ENCODE results near the gene AEN.

Gene AEN

DNA sequence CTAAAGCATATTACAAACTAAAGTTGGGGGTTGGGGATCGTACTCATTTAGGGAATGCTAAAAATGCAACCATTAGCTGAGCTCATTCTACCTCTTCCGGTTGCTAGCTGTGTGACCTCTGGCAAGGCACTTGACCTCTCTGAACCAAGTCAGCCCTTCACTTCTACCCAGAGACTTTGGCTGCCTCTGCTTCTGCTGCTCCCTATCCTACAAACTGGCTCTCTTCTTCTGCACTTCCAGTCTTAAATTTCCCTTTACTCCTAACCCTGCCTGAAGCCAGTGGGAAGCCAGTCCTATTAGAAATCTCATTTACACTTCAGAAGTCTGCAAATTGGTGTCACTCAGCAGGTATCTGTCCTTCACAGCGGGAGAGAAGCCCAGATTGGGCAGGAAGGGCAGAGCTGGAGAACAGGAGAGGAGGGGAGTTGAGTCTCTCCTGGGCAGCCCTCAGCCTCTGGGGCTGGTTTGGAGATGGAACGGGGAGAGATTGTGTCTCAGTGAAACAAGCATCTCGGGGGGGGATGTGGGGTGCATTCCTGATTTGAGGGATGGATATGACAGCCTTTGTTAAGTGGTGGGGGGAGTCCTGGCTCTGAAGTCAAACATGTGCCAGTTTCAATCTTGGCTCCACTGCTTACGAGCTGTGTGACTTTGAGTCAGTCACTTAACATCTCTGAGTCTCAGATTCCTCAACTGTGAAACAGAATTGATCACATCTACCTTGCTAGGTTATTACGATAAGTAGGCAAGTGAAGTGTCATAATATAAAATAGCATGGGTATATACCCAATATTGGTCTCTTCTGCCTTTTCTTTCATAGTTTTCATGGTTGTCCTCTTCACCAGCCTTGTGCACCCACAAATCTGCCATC, 7.8 kb upstream of the AEN start:
- no peak for DNase-seq (ENCODE audit: low read depth)

DNA sequence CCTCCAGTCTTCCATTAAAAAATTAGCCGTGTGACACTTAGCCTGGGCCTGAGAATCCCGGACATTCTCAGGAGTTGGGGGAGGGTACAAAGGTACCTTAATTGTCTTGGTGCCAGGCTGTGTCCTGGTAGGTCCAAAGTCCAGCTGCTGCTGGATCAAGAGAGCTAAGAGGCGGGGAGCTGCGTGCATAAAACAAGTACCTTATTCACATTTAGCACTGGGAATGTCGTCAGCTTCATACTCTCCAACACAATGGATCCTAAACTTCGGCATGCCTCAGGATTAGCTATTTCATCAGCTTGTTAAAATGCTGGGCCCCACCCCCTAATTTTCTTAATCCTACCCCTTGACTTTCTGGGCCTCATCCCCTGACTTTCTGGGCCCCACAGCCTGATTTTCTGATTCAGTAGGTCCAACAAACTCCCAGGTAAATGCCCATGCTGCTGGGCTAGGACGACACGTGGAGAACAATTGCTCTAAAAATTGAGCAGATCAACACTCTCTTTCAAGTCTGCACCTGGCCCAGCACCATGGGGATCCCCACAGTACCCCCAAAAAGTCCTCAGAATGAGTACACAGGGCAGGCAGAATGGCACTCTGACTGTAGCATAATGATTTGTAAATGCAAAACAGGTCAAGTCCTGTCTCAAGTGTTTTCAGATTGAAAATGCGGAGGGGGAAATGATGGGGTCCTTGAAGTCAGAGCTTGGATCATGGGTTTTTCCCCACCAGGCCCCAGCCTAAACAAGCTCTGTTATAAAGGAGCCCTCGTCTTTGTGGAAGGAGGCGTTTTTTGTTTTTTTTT, 5.6 kb upstream of the AEN start:
- no peak for DNase-seq (ENCODE audit: low read depth)

DNA sequence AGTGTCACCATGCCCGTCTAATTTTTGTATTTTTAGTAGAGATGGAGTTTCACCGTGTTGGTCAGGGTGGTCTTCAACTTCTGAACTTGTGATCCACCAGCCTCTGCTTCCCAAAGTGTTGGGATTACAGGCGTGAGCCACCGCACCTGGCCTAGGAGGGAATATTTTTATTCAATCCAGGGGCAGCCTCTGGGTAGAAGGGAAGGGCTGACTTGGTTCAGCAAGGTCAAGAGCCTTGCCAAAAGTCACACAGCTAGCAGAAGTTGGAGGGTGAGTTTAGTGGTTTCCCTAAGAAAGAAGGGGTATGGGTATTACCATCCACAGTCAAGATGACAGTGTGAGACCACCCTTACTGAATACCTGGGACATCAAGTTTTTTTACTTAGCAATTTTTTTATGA, 4.9 kb upstream of the AEN start:
- no peak for DNase-seq (ENCODE audit: low read depth)

DNA sequence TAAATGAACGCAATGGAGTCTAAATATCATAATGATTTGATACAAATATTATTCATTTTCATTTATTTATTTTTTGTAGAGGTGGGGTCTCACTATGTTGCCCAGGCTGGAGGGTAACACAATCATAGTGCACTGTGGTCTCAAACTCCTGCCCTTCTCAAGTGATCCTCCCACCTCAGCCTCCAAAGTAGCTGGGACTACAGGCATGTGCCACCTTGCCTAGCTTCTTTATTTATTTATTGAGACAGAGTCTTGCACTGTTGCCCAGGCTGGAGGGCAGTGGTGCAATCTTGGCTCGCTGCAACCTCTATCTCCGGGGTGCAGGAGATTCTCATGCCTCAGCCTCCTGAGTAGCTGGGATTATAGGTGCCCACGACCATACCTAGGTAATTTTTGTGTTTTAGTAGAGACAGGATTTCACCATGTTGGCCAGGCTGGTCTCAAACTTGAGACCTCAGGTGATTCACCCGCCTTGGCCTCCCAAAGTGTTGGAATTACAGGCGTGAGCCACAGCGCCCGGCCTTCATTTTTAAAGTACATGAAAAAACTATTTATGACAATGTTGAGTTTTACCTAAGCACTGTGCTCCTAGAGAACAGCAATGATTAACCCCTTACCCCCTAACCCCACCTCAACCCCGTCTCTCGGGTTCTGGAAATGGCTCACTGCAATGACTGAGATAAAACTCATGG, 4.0 kb upstream of the AEN start:
- no peak for DNase-seq (ENCODE audit: low read depth)

DNA sequence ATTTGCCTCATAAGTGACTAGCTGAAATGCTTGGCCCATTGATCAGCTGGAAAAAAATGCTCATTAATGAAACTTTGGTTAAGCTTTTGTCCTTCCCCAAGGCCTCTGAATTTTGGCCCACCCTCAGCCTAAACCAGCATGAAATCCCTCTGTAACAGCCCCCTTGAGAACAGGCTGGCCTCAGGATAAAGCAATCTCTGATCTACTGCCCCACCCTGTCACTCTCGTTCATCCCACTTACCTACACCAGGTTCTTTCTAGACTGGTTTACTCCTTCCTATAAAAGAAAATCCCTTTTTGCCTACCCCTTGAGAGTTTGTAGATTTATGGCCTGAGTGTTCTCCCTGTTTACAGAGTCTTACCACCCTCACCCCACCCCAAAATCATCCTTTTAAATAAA, 3.4 kb upstream of the AEN start:
- DNase-seq (ENCODE audit: low read depth) = no peak

DNA sequence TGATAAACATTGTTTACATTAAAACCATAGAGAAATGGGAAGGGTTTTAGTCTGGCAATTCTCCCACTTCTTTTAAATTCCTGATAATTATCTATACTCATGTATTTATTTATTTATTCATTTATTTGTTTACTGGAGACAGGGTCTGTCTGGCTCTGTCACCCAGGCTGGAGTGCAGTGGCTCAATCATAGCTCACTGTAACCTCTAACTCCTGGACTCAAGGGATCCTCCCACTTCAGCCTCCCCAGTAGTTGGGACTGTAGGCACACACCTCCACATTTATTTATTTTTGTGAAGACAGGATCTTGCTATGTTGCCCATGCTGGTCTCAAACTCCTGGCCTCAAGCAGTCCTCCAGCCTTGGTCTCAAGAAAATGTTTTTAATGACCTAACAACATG, 2.5 kb upstream of the AEN start:
- no peak for DNase-seq (ENCODE audit: low read depth)

DNA sequence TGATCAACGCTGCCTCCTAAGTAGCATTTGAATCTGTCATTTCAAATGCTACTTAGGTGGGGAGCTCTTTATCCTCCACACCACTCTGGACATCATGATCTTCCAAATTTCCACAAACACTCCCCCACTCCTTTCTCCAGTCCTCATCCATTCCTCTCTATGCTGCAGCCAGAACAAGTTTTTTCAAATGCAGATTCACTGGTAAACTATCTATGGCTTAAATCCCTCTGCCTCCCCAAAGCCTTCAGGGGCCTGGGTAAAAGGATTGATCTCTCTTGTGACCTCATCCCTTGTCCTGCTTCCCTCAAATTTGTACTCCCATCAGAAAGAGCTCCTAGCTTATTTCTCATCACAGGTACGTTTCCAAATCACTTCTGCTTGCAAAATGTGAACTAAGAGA, 1.3 kb upstream of the AEN start:
- DNase-seq (ENCODE audit: low read depth) = no peak

DNA sequence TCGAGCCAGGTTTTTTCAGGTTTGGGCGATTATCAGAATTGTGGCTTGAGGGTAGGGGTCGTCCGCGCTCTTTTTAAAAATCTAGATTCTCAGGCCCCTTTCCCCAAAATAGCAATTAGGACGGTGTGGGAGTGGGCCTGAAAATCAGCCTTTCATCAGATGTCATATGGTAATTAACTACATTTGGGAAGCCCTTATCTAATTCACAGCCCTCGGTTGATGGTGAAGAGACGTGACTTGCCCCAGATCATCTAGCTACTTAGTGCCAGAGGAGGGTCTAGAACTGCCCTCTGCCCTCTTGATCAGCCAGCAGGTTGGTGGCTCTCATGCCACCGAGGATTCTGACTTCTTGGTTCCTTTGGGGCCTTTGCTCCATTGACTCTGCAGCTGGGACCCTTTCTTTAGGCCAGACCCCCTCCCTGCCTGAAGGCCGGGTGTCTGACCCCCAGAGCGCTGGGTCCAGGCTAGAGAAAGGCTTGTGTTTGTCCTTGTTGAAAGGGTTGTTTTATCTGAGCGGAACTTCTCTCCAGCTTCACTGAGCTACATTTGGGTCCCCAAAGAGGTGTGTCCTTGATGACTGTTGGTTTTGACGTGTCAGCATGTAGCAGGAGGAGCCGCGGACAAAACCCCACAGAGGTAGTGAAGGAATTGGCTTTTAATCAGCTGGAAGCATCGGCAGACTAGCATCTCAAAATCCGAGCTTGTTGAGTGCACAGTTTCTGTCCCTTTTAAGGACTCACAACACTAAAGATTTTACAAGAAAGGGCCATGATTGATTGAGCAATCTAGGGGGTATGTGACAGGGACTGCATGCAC, 857 bp downstream of the AEN start:
- no peak for DNase-seq (ENCODE audit: low read depth)

DNA sequence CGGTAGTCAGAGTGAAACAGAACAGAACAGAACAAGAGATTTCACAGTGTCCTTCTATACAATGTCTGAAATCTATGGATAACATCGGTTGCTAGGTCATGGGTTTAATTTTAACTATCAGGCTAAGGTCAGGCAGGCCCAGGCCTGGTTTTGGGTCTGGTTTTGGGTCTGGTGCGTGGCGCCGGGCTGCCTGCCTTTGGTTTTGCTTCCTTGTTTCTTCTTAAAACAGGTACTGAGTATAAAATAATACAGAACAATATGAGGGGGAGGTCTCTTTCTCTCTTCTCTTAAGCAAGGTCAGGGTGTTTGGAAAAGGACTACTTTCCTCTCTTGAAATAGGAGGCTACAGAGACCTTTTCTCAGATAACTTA, 1.4 kb downstream of the AEN start:
- DNase-seq (ENCODE audit: low read depth) = no peak

DNA sequence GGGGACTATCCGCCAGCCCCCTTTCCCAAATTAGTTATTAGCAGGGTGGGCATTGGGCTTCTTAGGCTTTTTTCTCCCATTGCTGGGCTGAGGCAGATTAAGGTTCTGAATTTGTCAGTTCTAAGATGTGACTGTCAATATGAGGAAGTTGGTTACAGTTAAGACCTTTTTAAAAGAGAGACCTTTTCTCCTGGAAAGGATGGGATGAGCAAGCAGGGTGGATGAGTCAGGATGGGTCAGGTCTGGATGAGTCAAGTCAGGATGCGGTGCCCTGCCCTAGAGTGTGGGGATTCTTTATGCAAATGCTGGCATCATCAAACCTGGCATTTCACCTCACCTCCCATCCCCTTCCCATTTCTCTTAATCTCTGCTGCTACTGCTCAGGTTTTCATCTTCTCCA, 1.9 kb downstream of the AEN start:
- peak; percentile 65 for DNase-seq (ENCODE audit: low read depth)

DNA sequence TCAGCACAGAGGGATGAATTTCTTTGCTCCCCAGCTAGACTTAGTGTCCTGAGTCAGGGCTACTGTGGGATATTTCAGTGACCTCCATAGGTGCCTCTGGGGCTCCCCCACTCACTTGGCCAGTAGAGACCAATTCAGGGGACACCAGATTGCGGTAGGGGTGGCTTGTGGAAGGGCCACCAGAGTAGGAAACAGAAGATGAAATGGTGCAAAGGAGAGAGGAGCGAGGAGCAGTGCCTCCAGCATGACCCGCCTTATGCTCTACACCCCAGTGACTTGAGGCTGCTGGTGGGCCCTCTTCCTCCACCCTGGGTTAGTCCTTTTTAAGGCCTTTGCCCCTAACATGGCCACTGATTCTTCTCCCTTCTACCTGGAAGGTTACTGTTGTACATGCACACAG, 2.5 kb downstream of the AEN start:
- no peak for DNase-seq (ENCODE audit: low read depth)

DNA sequence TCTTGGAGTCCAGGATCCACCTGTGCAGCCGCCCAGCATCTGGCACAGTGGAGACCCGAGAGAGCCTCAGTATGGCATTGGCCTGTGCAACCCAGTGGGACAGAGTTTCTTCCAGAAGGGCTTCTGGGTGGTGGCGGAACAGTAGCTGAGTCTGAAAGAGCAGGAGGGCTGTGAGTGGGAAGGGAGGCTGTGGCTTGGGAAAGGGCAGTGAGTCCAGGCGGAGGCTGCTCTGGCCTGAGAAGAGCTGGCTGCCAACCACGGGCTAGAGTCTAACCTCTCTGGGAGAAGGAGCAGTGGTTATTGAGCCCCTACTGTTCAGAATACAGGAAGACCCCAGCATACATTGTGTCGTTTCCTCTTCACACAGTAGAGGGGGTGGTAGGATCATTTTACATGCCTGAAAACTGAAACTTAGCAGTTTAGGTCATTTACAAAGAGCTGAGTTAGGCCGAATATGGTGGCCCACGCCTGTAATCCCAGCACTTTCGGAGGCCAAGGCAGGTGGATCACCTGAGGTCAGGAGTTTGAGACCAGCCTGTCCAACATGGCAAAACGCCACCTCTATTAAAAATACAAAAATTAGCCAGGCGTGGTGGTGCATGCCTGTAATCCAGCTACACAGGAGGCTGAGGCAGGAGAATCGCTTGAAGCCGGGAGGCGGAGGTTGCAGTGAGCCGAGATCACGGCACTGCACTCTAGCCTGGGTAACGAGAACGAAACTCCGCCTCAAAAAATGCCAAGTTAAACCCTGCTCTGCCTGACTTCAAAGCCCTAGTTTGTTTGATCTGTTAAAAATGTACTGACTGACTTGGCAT, 3.2 kb downstream of the AEN start:
- no peak for DNase-seq (ENCODE audit: low read depth)

DNA sequence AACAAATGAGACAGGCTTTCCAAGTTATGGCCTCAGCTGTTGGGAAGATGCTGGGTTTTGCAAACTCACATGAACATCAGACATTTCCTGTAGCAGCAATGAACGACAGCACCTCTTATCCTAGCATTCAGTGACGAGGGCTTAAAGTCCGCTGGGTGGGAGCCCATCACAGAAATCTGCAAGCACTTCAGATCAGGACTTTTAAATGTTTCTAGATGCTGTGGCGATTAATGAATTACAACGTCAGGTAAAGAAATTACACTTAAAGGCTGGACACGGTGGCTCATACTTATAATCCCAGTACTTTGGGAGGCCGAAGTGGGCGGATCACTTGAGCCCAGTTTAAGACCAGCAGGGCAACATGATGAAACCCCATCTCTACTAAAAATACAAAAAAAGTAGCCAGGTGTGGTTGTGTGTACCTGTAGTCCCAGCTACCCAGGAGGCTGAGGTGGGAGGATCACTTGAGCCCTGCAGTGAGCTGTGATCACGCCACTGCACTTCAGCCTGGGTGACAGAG, 3.9 kb downstream of the AEN start:
- DNase-seq (ENCODE audit: low read depth) = no peak

DNA sequence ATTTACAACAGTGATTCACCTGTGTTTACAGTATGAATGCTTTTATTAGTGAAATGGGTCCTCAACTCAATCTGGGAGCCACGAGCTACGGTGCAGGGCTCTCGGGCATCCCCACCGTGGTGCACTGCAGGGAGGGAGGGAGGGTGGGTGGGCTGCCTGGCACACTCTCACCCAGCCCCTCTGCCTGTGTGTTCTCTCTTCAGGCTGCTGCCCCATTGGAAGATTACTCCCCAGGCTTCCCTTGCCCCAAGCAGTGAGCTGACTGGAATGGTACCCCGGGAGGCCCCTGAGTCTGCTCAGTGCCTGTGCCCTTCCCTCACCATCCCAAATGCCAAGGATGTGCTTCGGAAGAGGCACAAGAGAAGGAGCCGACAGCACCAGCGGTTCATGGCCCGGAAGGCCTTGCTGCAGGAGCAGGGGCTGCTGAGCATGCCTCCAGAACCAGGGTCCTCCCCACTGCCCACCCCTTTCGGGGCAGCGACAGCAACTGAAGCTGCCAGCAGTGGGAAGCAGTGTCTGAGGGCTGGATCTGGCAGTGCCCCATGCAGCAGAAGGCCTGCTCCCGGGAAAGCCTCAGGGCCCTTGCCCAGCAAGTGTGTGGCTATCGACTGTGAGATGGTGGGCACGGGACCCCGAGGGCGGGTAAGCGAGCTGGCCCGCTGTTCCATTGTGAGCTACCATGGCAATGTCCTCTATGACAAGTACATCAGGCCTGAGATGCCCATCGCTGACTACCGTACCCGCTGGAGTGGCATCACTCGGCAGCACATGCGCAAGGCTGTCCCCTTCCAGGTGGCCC, 5.0 kb downstream of the AEN start:
- DNase-seq (ENCODE audit: low read depth) = no peak

DNA sequence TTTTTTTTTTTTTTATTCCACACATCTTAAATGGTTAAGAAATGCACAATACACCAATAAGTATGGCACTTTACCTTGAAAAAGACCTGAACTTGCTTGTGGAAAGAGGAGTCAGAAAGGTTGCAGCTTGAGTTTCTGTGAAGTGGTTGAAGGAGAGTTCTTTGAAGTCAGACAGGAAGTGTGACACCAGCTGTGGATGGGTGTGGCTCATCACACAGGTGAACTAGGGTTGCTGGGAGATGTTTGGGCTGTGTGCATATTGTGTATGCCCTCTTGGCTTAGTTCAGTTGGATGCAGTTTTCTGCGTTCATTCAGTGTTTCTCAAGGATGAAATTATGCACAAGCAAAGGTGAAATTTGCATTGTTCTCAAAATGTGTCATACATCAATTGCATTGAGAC, 6.3 kb downstream of the AEN start:
- DNase-seq (ENCODE audit: low read depth) = no peak

DNA sequence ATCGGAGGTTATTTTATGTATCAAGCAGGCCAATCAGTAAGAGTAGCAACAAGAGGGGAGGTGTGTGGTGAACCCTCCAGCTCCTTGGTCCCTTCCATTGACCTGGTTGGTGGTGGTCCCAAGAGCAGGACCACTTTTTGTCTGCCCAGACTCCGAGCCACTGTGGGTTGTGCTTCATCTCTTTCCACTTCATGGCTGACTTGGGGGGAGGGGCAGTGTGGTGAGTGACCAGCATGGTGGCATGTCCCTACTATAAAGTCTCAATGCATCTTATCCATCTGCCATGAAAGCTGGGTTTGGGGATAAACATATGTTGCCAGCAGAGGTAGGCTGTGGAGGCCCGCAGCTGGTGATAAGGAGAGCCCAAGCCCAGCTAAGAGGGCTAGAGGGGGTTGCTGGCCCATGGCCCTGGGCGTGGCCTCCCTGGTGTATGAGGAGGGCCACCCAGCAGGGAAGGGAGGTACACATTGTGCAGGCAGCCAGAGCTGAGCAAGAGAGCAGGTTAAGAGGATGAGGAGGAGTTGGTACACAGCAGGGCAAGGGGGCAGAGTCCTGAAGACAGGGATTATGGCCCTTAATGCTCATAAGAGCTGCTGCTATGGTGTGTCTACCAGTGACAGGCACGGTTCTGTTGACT, 7.0 kb downstream of the AEN start:
- no peak for DNase-seq (ENCODE audit: low read depth)

DNA sequence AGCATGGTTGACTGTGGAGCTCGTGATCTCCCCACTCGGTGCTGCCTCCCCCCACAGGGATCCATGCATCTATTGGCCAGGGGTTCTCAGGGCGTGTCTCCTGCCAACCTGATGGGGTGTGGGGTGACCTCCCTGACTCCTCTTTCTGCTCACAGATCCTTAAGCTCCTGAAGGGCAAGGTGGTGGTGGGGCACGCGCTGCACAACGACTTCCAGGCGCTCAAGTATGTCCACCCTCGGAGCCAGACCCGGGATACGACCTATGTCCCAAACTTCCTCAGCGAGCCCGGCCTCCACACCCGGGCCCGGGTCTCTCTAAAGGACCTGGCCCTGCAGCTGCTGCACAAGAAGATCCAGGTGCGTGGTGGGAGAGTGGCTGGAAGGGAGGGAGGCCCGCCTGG, 7.9 kb downstream of the AEN start:
- no peak for DNase-seq (ENCODE audit: low read depth)

DNA sequence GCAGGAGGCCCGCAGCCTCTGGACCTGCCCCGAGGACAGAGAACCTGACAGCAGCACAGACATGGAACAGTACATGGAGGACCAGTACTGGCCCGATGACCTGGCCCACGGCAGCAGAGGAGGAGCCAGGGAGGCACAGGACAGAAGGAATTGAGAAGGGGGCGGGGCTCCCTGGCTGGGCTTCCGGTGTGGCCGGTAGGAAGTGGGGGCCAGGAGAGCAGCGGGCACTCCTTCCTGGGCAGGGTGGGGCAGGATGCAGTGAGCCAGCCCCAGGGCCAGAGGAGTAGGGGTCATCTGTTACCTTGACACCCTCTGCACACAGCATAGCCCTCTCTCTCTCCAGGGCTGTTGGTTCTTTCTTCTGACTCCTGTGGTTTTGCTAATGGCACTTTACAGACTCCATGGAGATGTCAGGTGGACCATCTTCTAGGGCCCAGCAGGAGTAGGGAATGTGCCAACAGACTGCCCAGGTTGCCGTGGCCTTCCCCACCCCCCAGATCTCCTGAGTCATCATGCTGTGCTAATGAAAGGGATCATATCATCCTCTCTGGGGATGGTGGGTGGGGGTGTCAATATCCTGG, 9.1 kb downstream of the AEN start:
- DNase-seq (ENCODE audit: low read depth) = no peak

DNA sequence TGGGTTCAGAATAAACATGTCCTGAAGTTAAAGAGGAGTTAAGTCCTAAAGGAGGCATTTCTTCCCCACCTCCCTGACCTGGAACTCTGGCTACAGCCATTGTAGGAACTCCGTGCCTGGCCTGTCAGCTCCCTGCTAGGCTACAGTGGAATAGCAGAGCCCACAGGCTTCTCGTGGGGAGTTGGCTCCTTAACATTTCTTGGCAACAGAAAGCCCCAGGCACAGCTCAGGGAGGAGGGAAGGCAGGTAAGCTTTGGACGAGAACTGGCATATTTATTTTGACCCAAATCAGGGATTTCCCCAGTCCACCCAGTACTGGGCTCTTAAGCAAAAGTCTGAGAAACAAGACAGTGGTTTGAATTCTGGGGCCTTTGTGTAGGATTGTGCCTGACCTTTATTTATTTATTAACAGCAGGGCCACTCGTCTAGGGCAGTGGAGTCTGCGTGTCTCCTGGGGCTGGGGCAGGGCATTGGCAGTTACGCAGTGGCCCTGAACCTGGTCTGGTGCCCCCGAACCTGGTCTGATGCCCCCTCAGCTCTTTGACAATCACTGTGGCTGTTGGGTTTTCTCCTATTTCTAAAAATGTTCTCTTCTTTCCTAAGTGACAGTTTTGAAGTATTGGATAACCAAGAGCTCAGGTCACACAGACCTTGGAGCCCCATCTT, 9.8 kb downstream of the AEN start:
- DNase-seq (ENCODE audit: low read depth) = no peak

Data from non-pigmented ciliary epithelial cell (primary cell).